Measurements from ENCODE around the gene PLEKHA7.

The PLEKHA7 gene

GRCh38 chr11:16796311-16796710 is 217.9 kb downstream of the PLEKHA7 start:
- no peaks in the 10 kb centered on the region for H3K27me3 ChIP-seq (ENCODE audit: control insufficient read depth in 1 of 2, insufficient read depth in 2 of 2, low read length in 2 of 2)
- no peak overlapping the region for H3K27ac ChIP-seq (ENCODE audit: low read length)
- H3K9me3 ChIP-seq (ENCODE audit: control insufficient read depth in 2 of 2, low read length in 2 of 2), result no peaks in the 10 kb centered on the region
- no peak overlapping the region for H3K9ac ChIP-seq (ENCODE audit: low read length in 2 of 2)
- peaks cover 0 to 5% of the 10 kb centered on the region in 2 donors for H3K36me3 ChIP-seq (ENCODE audit: control insufficient read depth in 2 of 2, insufficient read depth in 2 of 2, low read length in 2 of 2)
- H3K4me3 ChIP-seq (ENCODE audit: low read length in 2 of 2), result no peak overlapping the region
- H3K4me1 ChIP-seq (ENCODE audit: control insufficient read depth, insufficient read depth, low read length), result peaks cover 2% of the 10 kb centered on the region

DNA sequence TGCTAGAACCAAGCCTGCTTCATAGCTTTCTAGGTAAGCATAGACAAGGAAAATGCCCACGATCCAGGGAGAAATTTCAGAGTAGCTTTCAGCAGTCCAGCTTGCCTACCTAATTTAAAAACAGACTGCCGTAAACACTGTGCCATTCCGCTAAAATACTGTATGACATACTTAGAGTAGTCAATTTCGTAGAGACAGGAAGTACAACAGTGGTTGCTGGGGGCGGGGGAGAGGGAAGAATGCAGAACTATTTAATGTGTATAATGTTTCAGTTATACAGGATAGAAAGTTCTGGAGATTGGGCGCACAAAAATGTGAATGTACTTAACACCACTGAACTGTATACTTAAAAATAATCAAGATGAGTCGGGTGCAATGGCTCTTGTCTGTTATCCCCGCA is 219.1 kb downstream of the PLEKHA7 start:
- H3K4me3 ChIP-seq (ENCODE audit: low read length in 2 of 2), result no peak overlapping the region
- no peaks in the 10 kb centered on the region for H3K9me3 ChIP-seq (ENCODE audit: control insufficient read depth in 2 of 2, low read length in 2 of 2)
- H3K4me1 ChIP-seq (ENCODE audit: control insufficient read depth, insufficient read depth, low read length), result peaks cover 2% of the 10 kb centered on the region
- H3K27me3 ChIP-seq (ENCODE audit: control insufficient read depth in 1 of 2, insufficient read depth in 2 of 2, low read length in 2 of 2), result no peaks in the 10 kb centered on the region
- no peak overlapping the region for H3K9ac ChIP-seq (ENCODE audit: low read length in 2 of 2)
- H3K36me3 ChIP-seq (ENCODE audit: control insufficient read depth in 2 of 2, insufficient read depth in 2 of 2, low read length in 2 of 2), result peaks cover 0 to 4% of the 10 kb centered on the region in 2 donors
- no peak overlapping the region for H3K27ac ChIP-seq (ENCODE audit: low read length)

DNA sequence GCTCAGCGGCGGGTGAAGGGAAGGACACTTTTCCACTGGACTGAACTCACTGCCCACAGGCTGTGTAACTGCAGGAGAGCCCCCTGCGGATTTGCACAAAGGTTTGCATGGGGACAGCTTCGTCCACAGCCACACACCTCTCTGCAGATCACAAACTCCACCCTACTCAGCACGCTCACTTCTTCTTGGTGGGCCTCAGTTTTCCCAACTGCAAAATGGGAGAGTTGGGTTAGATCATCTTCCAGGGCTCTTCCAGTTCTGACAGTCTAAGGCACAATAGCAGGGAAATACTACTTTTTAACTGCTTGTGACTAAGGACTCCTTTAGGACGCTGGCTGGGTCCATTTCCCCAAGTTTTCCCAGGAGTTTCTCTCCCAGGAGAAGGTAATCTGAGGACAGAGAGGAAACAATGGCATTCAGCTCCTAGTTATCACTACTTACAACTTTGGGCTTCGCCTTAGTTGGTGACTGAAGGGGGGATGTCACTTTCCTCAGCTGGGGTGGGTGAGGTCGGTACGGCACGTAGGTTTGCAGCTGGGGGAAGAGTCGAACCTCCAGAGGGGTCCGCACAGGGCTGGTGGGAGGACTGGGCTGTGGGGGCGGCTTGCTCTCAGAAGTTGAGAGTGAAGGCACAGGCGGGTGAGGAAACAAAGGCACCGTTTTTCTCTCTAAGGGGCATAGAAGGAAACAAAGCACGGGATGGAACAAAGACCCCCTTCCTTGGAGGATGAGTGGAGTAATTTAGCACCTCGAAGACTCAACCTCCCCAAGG is 220.0 kb downstream of the PLEKHA7 start:
- H3K36me3 ChIP-seq (ENCODE audit: control insufficient read depth in 2 of 2, insufficient read depth in 2 of 2, low read length in 2 of 2), result peaks cover 0 to 4% of the 10 kb centered on the region in 2 donors

GRCh38 chr11:16793511-16793910 is 220.7 kb downstream of the PLEKHA7 start:
- Histone ChIP-seq H3K36me3 (ENCODE audit: control insufficient read depth in 2 of 2, insufficient read depth in 2 of 2, low read length in 2 of 2) (peaks cover 0 to 4% of the 10 kb centered on the region in 2 donors), H3K9me3 (ENCODE audit: control insufficient read depth in 2 of 2, low read length in 2 of 2) (no peaks in the 10 kb centered on the region), H3K27me3 (ENCODE audit: control insufficient read depth in 1 of 2, insufficient read depth in 2 of 2, low read length in 2 of 2) (no peaks in the 10 kb centered on the region), H3K4me1 (ENCODE audit: control insufficient read depth, insufficient read depth, low read length) (peaks cover 2% of the 10 kb centered on the region), H3K4me3 (ENCODE audit: low read length in 2 of 2) (no peak overlapping the region), H3K9ac (ENCODE audit: low read length in 2 of 2) (no peak overlapping the region), H3K27ac (ENCODE audit: low read length) (no peak overlapping the region)

More for the DNA sequence above, 220.0 kb downstream of the PLEKHA7 start:
- peaks cover 2% of the 10 kb centered on the region for H3K4me1 ChIP-seq (ENCODE audit: control insufficient read depth, insufficient read depth, low read length)
- no peaks in the 10 kb centered on the region for H3K27me3 ChIP-seq (ENCODE audit: control insufficient read depth in 1 of 2, insufficient read depth in 2 of 2, low read length in 2 of 2)
- H3K27ac ChIP-seq (ENCODE audit: low read length), result no peak overlapping the region
- no peak overlapping the region for H3K4me3 ChIP-seq (ENCODE audit: low read length in 2 of 2)
- no peak overlapping the region for H3K9ac ChIP-seq (ENCODE audit: low read length in 2 of 2)
- no peaks in the 10 kb centered on the region for H3K9me3 ChIP-seq (ENCODE audit: control insufficient read depth in 2 of 2, low read length in 2 of 2)

GRCh38 chr11:16793009-16793408 is 221.2 kb downstream of the PLEKHA7 start:
- Histone ChIP-seq H3K9ac (ENCODE audit: low read length in 2 of 2) (no peak overlapping the region), H3K4me3 (ENCODE audit: low read length in 2 of 2) (no peak overlapping the region), H3K27me3 (ENCODE audit: control insufficient read depth in 1 of 2, insufficient read depth in 2 of 2, low read length in 2 of 2) (no peaks in the 10 kb centered on the region), H3K36me3 (ENCODE audit: control insufficient read depth in 2 of 2, insufficient read depth in 2 of 2, low read length in 2 of 2) (peaks cover 0 to 4% of the 10 kb centered on the region in 2 donors), H3K9me3 (ENCODE audit: control insufficient read depth in 2 of 2, low read length in 2 of 2) (no peaks in the 10 kb centered on the region), H3K27ac (ENCODE audit: low read length) (no peak overlapping the region), H3K4me1 (ENCODE audit: control insufficient read depth, insufficient read depth, low read length) (peaks cover 5% of the 10 kb centered on the region)

GRCh38 chr11:16792426-16792825 is 221.8 kb downstream of the PLEKHA7 start:
- Histone ChIP-seq H3K27me3 (ENCODE audit: control insufficient read depth in 1 of 2, insufficient read depth in 2 of 2, low read length in 2 of 2) (no peaks in the 10 kb centered on the region), H3K27ac (ENCODE audit: low read length) (no peak overlapping the region), H3K4me1 (ENCODE audit: control insufficient read depth, insufficient read depth, low read length) (peaks cover 5% of the 10 kb centered on the region), H3K36me3 (ENCODE audit: control insufficient read depth in 2 of 2, insufficient read depth in 2 of 2, low read length in 2 of 2) (peaks cover 0 to 4% of the 10 kb centered on the region in 2 donors), H3K9ac (ENCODE audit: low read length in 2 of 2) (no peak overlapping the region), H3K4me3 (ENCODE audit: low read length in 2 of 2) (no peak overlapping the region), H3K9me3 (ENCODE audit: control insufficient read depth in 2 of 2, low read length in 2 of 2) (no peaks in the 10 kb centered on the region)

DNA sequence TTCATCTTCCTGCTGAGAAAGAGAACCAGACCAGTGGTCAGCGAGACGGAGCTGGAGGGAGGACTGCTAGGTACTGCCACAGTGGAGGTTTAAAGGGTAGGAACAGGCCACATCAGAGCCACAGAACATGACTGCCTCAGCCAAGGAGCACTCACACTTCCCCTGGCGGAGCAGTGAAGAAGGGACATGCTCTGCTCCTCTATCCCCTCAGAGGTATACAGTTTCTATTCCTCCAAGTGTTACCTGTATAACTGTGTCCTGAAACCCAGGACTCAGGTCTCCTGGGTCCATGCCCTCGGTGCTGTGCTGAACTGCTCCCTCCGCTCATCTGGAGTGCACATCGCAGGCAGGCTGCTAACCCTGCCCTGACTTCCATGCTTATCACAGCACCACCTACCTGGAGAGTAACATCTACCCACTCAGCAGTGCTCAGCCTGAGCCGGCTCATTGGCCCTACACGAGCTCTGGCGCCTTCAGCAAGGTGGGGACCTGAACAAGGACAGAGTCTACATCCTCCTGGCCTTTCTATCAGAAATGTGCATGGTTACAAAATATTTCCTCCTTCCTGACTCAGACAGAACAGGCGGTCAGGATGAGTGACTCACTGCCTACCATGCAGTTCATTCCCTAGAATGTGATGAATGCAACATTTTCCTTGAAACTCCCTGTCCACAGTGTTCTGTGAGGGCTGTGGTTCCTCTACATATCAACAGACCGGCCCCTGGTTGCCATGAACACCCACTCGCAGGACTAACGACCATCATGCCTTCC is 222.8 kb downstream of the PLEKHA7 start:
- peaks cover 0 to 4% of the 10 kb centered on the region in 2 donors for H3K36me3 ChIP-seq (ENCODE audit: control insufficient read depth in 2 of 2, insufficient read depth in 2 of 2, low read length in 2 of 2)
- H3K4me3 ChIP-seq (ENCODE audit: low read length in 2 of 2), result no peak overlapping the region
- peaks cover 5% of the 10 kb centered on the region for H3K4me1 ChIP-seq (ENCODE audit: control insufficient read depth, insufficient read depth, low read length)
- no peaks in the 10 kb centered on the region for H3K9me3 ChIP-seq (ENCODE audit: control insufficient read depth in 2 of 2, low read length in 2 of 2)
- no peaks in the 10 kb centered on the region for H3K27me3 ChIP-seq (ENCODE audit: control insufficient read depth in 1 of 2, insufficient read depth in 2 of 2, low read length in 2 of 2)
- H3K27ac ChIP-seq (ENCODE audit: low read length), result no peak overlapping the region
- no peak overlapping the region for H3K9ac ChIP-seq (ENCODE audit: low read length in 2 of 2)

GRCh38 chr11:16790486-16791190 is 223.6 kb downstream of the PLEKHA7 start:
- Histone ChIP-seq H3K27ac (ENCODE audit: low read length) (no peak overlapping the region), H3K9ac (ENCODE audit: low read length in 2 of 2) (no peak overlapping the region), H3K4me1 (ENCODE audit: control insufficient read depth, insufficient read depth, low read length) (peaks cover 6% of the 10 kb centered on the region), H3K27me3 (ENCODE audit: control insufficient read depth in 1 of 2, insufficient read depth in 2 of 2, low read length in 2 of 2) (no peaks in the 10 kb centered on the region), H3K4me3 (ENCODE audit: low read length in 2 of 2) (no peak overlapping the region), H3K36me3 (ENCODE audit: control insufficient read depth in 2 of 2, insufficient read depth in 2 of 2, low read length in 2 of 2) (peaks cover 0 to 4% of the 10 kb centered on the region in 2 donors), H3K9me3 (ENCODE audit: control insufficient read depth in 2 of 2, low read length in 2 of 2) (no peaks in the 10 kb centered on the region)

DNA sequence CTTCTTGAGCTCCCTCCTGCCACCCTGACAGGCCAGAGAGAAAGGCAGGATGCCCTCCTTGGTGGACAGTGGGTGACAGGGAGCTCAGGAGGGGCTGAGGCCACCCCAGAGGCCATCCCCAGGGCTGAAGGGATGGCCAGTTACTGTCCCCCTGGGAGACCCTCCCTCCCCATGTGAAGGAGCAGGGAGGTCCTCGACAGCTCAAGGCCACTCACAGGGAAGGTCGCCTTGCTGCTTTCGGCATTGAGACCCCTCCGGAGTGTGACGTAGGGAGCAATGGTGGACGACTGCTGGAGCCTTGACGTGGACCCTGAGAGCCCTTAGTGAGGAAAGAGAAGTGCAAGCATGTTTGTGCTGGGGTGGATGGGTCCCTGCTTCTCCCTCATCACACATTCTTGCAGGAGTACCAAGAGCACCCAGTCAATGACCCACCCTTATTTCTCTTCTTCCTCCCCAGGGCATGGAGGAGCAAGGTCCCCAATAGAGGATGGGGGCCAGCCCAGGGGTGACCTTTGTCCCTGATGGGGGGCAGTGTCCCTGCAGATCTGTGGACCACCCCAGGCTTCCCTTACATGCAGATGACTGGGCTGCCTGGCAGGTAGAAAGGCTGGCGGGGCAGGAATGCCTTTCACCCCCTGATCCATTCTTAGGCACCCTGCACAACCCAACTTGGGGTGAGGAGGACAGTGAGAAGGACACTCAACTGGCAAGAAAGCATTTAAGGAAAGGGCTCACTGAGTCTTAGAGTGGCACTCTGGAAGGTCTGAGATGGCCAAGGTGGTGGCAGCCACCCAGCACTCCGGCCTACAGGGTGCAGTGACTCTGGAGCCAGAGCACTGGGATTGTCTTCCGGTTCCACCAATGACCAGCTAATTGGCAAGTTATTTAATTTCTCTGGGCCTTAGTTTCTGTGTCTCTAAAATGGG is 224.4 kb downstream of the PLEKHA7 start:
- no peaks in the 10 kb centered on the region for H3K27me3 ChIP-seq (ENCODE audit: control insufficient read depth in 1 of 2, insufficient read depth in 2 of 2, low read length in 2 of 2)
- no peak overlapping the region for H3K4me3 ChIP-seq (ENCODE audit: low read length in 2 of 2)
- no peaks in the 10 kb centered on the region for H3K9me3 ChIP-seq (ENCODE audit: control insufficient read depth in 2 of 2, low read length in 2 of 2)
- peaks cover 0 to 4% of the 10 kb centered on the region in 2 donors for H3K36me3 ChIP-seq (ENCODE audit: control insufficient read depth in 2 of 2, insufficient read depth in 2 of 2, low read length in 2 of 2)
- no peak overlapping the region for H3K27ac ChIP-seq (ENCODE audit: low read length)
- H3K9ac ChIP-seq (ENCODE audit: low read length in 2 of 2), result no peak overlapping the region
- H3K4me1 ChIP-seq (ENCODE audit: control insufficient read depth, insufficient read depth, low read length), result peaks cover 7% of the 10 kb centered on the region

- peaks cover 7% of the 10 kb centered on the region for H3K4me1 ChIP-seq (ENCODE audit: control insufficient read depth, insufficient read depth, low read length)
- no peak overlapping the region for H3K9ac ChIP-seq (ENCODE audit: low read length in 2 of 2)
- no peaks in the 10 kb centered on the region for H3K27me3 ChIP-seq (ENCODE audit: control insufficient read depth in 1 of 2, insufficient read depth in 2 of 2, low read length in 2 of 2)
- no peak overlapping the region for H3K27ac ChIP-seq (ENCODE audit: low read length)
- no peak overlapping the region for H3K4me3 ChIP-seq (ENCODE audit: low read length in 2 of 2)
- H3K36me3 ChIP-seq (ENCODE audit: control insufficient read depth in 2 of 2, insufficient read depth in 2 of 2, low read length in 2 of 2), result peaks cover 0 to 3% of the 10 kb centered on the region in 2 donors
- no peaks in the 10 kb centered on the region for H3K9me3 ChIP-seq (ENCODE audit: control insufficient read depth in 2 of 2, low read length in 2 of 2)
Observed at GRCh38 chr11:16789063-16789420, 225.2 kb downstream of the PLEKHA7 start.

Data from stomach smooth muscle (tissue), 2 donors.